ENCODE results near the gene ACP4.

GRCh38 chr19:50750010-50750409, 40.2 kb upstream of the ACP4 start:
- TF ChIP-seq, protein P1, sequence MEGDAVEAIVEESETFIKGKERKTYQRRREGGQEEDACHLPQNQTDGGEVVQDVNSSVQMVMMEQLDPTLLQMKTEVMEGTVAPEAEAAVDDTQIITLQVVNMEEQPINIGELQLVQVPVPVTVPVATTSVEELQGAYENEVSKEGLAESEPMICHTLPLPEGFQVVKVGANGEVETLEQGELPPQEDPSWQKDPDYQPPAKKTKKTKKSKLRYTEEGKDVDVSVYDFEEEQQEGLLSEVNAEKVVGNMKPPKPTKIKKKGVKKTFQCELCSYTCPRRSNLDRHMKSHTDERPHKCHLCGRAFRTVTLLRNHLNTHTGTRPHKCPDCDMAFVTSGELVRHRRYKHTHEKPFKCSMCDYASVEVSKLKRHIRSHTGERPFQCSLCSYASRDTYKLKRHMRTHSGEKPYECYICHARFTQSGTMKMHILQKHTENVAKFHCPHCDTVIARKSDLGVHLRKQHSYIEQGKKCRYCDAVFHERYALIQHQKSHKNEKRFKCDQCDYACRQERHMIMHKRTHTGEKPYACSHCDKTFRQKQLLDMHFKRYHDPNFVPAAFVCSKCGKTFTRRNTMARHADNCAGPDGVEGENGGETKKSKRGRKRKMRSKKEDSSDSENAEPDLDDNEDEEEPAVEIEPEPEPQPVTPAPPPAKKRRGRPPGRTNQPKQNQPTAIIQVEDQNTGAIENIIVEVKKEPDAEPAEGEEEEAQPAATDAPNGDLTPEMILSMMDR (optimal IDR thresholded peaks at IDR 0.05 in 1 of 3, IDR thresholded peaks at IDR 0.05 in 1 of 3, conservative IDR thresholded peaks at IDR 0.05 in 1 of 3; ENCODE audit: extremely low read depth in 1 of 3, insufficient read depth in 2 of 3, low read length in 3 of 3): no peak
- TF ChIP-seq EZH2 (IDR thresholded peaks at IDR 0.05; ENCODE audit: low read length): no peak

Data from keratinocyte (primary cell).